GM21529 (cell line): ENCODE measurements around the gene DBN1.
"Not testable (repeated sequence)": the region's sequence is repeated elsewhere in the genome, so short reads cannot be mapped to it uniquely, and the experiment has no call there.

ENCODE experiments used
- ATAC-seq: cut with Tn5 transposase; IDR thresholded peaks from one replicate; pipeline ENCODE4 v1.9.1; 2021; ENCODE audit not compliant: unreplicated experiment

The DBN1 gene

GRCh38 chr5:177431317-177432142 is 41.9 kb downstream of the DBN1 start:
- ATAC-seq: peak; percentile 48

DNA sequence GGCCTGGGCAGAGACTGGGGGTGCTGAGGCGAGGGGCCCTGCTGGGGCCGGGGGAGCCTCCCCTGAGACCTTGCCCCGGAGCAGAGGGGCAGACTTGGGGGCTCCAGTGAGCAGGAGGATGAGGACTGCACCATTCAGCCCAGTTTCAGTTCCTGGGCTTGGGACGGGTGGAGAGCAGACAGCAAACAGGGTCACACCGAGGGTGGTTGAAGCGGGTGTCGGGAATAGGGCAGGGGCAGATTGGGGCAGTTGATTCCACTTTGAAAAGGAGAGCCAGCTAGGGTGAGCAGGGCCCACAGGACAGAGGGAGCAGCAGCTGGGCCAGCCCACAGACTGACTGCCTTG is 42.5 kb downstream of the DBN1 start:
- ATAC-seq: no peak

- ATAC-seq: no peak
Observed at GRCh38 chr5:177430140-177430951, 43.1 kb downstream of the DBN1 start.

- no peak for ATAC-seq
Observed at GRCh38 chr5:177429248-177430040, 44.0 kb downstream of the DBN1 start.

DNA sequence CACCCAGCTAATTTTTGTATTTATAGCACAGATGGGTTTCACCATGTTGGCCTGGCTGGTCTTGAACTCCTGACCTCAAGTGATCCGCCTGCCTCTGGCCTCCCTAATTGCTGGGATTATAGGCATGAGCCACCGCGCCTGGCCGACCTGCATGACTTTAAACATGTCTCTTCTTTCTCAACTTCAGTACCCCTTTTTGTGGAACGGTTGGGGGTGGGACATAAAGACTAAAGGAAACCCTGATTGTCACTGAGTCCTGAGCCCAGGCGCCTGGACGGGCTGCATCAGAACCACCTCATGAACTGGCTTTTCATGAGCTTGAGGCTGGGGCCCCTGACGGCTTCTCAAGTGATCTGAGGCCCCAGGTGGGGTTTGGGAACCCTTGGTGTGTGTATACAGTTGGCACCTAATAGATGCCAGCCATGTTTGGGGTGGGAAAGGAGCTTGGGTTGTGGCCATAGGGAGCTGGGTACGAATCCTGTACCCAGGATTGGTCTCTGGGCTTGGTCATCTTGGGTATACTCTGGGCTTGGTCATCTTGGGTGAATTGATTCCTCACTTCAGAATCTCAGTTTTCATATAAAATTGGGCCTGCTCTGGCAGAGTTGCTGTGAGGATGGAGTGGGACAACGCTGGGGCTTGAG is 44.7 kb downstream of the DBN1 start:
- ATAC-seq: no peak

GRCh38 chr5:177427919-177428573 is 45.4 kb downstream of the DBN1 start:
- no peak for ATAC-seq

DNA sequence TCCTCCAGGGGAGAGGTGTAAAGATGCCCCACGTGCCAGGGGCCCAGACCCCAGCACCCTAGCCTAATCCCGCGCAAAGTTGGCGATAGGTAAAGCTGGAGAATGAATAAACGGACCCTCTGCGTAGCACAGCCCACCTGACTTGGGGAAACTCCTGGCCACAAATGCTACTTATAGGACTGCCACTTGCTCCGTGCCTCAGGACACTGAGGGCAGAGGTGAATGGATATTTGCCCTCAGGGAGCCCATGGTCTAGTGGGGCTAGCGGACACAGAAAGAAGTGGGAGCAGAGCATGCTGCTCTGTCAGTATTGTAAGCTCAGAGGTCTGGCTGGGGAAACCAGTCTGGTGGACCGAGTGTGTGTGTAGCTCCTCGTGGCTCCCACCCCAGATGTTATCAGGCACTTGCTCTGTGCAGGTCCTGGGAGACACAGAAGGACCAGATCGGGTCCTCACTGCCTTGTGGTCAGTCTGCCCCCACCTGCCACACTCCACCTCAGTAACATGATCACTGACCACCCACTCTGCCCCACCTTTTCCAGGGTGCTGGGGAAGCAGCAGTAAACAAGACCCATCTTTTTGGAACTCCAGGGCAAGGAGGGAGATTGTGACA is 46.1 kb downstream of the DBN1 start:
- ATAC-seq: no peak

DNA sequence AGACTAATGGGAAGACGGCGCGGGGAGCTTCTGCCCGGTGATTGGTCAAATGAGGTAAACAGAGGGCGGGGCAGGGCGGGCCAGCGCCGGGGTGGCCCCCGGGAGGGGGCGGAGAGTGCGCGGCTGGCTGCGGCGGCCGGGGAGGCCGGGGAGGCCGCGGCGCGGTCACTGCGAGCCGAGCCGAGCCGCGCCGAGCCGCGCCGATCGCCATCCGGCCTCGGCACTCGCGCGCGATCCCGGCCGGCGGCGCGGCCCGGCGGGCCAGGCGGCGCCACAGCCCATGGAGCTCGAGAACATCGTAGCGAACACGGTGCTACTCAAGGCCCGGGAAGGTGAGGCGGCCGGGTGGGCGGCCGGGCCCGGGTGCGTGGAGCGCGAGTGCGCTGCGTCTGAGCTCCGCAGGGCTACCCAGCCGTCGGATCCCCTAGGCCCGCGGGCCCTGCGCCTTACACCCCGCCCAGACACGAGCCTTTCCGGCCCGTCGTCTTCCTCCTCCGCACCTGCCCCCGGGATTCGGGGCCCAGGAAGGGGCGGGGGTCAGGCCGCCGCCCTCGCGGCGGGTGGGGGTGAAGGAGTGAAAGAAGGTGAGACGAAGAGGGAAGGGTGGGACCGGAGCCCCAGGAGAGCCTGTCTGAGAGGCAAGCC is 46.7 kb downstream of the DBN1 start, which contains the start of gene GRK6:
Gene GRK6 (plus strand): TSS at position 111 of the 645 bp plus-strand sequence. CDS start 170 bp downstream, at position 281.
- peak; percentile 8 for ATAC-seq

DNA sequence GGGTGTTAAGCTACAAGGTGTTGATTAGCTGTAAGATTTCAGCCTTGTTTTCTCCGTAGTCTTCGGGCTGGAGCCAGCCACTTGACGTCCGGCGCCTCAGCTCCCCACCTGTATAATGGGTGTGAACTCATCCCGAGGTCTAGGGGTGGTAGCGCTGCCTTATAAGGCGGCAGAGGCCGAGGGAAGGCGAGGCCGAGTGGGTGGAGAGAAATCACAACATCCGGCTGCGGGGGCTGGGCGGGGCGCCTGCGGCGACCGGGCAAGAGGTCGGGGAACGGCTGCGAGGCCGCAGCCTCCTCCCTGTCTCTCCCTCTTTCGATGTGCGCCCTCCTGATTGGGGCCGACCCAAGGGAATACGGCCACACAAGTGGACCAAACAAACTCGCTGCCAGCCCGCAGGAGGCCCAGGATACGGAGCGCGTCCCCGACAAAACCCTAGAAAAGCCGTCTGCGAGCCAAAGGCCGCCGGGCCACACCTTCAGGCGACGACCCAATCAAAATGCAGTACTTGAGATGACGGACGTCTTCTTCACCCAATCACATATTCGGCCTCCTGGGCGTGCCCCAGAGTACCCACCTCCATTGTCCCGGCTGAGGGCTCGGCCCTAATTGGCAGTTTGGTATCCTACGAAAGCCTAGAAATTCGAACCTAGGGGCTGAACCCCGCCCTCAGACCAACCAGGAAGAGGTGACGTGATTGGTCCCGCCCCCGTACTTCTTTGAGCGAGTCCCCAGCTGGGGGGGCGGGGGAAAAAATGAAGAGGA is 47.5 kb downstream of the DBN1 start:
- peak; percentile 76 for ATAC-seq

GRCh38 chr5:177425196-177425800 is 48.1 kb downstream of the DBN1 start:
- no peak for ATAC-seq

DNA sequence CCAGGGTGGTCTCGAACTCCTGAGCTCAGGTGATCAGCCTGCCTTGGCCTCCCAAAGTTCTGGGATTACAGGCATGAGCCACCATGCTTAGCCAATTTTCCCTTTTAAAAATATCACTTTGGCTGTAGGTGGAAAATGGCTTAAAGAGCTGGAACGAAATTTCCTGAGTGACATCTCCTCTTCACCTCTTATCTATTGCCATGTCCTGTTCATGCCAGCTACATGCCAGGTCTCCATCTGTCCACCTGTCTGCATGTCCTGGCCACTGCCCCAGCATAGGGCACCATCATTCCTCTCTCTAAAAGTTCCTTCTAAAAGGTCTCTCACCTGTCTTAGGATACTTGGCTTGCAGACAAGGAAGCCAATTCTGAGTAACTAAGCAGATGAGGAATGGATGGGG is 49.8 kb downstream of the DBN1 start:
- no peak for ATAC-seq

GRCh38 chr5:177421062-177421798 is 52.2 kb downstream of the DBN1 start:
- no peak for ATAC-seq

GRCh38 chr5:177420472-177420871 is 53.0 kb downstream of the DBN1 start:
- ATAC-seq: not testable (repeated sequence)

GRCh38 chr5:177419046-177419445 is 54.4 kb downstream of the DBN1 start:
- ATAC-seq: no peak

- ATAC-seq: not testable (repeated sequence)
Observed at GRCh38 chr5:177417081-177417480, 56.4 kb downstream of the DBN1 start.

- no peak for ATAC-seq
Observed at GRCh38 chr5:177414481-177414880, 59.0 kb downstream of the DBN1 start.

- peak; percentile 84 for ATAC-seq
Observed at GRCh38 chr5:177412603-177413233, 60.7 kb downstream of the DBN1 start.
